GM12892 (cell line): ENCODE data around the gene TOM1L2. TPM values are rescaled to one million over a fixed set of nuclear protein-coding genes. Genes with fewer than 3 reads are reported as not detected.
A peak's percentile ranks its signal among the peaks of the same experiment; 100 is the strongest.

ENCODE experiments used
- DNase-seq: peaks from one replicate; pipeline ENCODE4 v3.0.0; 2011; ENCODE audit not compliant: insufficient read length
- FAIRE-seq: peaks from 2 replicates; lab custom pipeline; 2011; peaks lifted over from hg19 to GRCh38; lab: Jason Lieb, UNC
- POLR2A ChIP-seq: IDR thresholded peaks from 2 replicates; pipeline ENCODE4 v1.6.1; 2011; ENCODE audit warnings: low read depth, low read length, control low read depth
- POLR2AphosphoS5 ChIP-seq: IDR thresholded peaks from 2 replicates; pipeline ENCODE4 v1.6.1; 2011; ENCODE audit warnings: low read depth, low read length, control low read depth
- TAF1 ChIP-seq: IDR thresholded peaks from 2 replicates; pipeline ENCODE4 v1.6.1; 2011; ENCODE audit warnings: low read depth, mild to moderate bottlenecking, control low read depth, low read length, borderline replicate concordance
- polyA plus RNA-seq: library from polyadenylated mRNA; unstranded; fragments of >200 nt; gene quantifications from one replicate; pipeline ENCODE4 v1.2.1, GENCODE V29; 2012; ENCODE audit warnings: missing spikeins, inconsistent platforms; ENCODE audit not compliant: missing spikeins

TOM1L2 gene
- 4.8 TPM for polyA plus RNA-seq

- FAIRE-seq: peak; percentile 99
- peak; percentile 96 for DNase-seq
- no peak for TF ChIP-seq TAF1
- TF ChIP-seq POLR2A: peak; percentile 39; the same call in 1 of the 2 replicates
These were observed at the start of gene TOM1L2, which contains the start of gene DRC3 for GRCh38 chr17:17972126-17972951. TOM1L2 (minus strand) TSS chr17:17972400; CDS start chr17:17972313, 87 bp downstream. DRC3 (plus strand) TSS chr17:17972862; CDS start chr17:17977599, 4,737 bp downstream.

- TF ChIP-seq POLR2A (no peak), POLR2AphosphoS5 (no peak), TAF1 (no peak)
- FAIRE-seq (no peak), DNase-seq (no peak)
These were observed 49.2 kb upstream of the TOM1L2 start for GRCh38 chr17:18021372-18021771.

GRCh38 chr17:18020971-18021370 is 48.8 kb upstream of the TOM1L2 start:
- no peak for DNase-seq
- TF ChIP-seq POLR2A: no peak
- no peak for TF ChIP-seq POLR2AphosphoS5
- no peak for TF ChIP-seq TAF1
- no peak for FAIRE-seq

GRCh38 chr17:18019838-18020154 is 47.6 kb upstream of the TOM1L2 start:
- DNase-seq (no peak), FAIRE-seq (no peak)
- TF ChIP-seq POLR2AphosphoS5: no peak
- no peak for TF ChIP-seq POLR2A
- TF ChIP-seq TAF1: no peak

GRCh38 chr17:18018411-18018921 is 46.3 kb upstream of the TOM1L2 start:
- no peak for FAIRE-seq
- TF ChIP-seq POLR2AphosphoS5 (no peak), POLR2A (no peak), TAF1 (no peak)
- no peak for DNase-seq

GRCh38 chr17:18017958-18018357 is 45.8 kb upstream of the TOM1L2 start:
- TF ChIP-seq POLR2AphosphoS5: no peak
- no peak for TF ChIP-seq TAF1
- no peak for TF ChIP-seq POLR2A
- DNase-seq: no peak
- no peak for FAIRE-seq

GRCh38 chr17:18016426-18016825 is 44.2 kb upstream of the TOM1L2 start:
- FAIRE-seq (no peak), DNase-seq (no peak)
- TF ChIP-seq TAF1 (no peak), POLR2A (no peak), POLR2AphosphoS5 (no peak)

- no peak for FAIRE-seq
- no peak for TF ChIP-seq POLR2AphosphoS5
- no peak for TF ChIP-seq TAF1
- TF ChIP-seq POLR2A: no peak
- no peak for DNase-seq
These were observed 43.4 kb upstream of the TOM1L2 start for GRCh38 chr17:18015593-18015992.

- FAIRE-seq (no peak), DNase-seq (no peak)
- no peak for TF ChIP-seq POLR2A
- TF ChIP-seq POLR2AphosphoS5: no peak
- TF ChIP-seq TAF1: no peak
These were observed 41.8 kb upstream of the TOM1L2 start for GRCh38 chr17:18014006-18014405.

- TF ChIP-seq POLR2A (no peak), TAF1 (no peak), POLR2AphosphoS5 (no peak)
- DNase-seq (no peak), FAIRE-seq (no peak)
These were observed 39.1 kb upstream of the TOM1L2 start for GRCh38 chr17:18011286-18011685.

GRCh38 chr17:18009609-18010420 is 37.6 kb upstream of the TOM1L2 start:
- DNase-seq (no peak), FAIRE-seq (no peak)
- TF ChIP-seq POLR2AphosphoS5 (no peak), POLR2A (no peak), TAF1 (no peak)
